ENCODE data around the gene GIGYF2. TPM values are rescaled to one million over a fixed set of nuclear protein-coding genes. Genes with fewer than 3 reads are reported as not detected.

The GIGYF2 gene
- total and polyA plus RNA-seq, 2 of the 4 experiments (the other 2 are of a cell fraction): 14.7 to 66.0 TPM

DNA sequence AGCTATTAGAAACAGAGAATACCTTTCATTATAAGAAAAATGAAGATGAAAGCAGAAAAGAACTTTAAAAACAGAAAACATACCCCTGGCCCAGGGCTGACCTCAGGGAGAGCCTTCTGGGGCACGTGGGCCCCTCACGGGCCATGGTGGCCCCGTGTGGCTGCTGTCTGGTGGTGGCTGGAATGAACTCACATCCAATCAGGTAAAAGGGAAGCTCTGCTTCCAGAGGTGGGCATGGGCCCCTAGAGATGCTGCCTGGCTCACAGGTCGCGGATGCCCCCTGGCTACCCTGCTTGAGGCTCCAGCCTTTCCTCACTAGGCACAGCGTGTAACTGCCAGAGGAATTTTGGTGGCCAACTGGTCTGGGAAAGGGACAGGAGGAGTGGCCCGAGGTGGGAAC lies 189.5 kb downstream of the GIGYF2 start:
- no TSS peak for BruUV-seq (replicated peaks)
- Histone ChIP-seq H4K91ac (ENCODE audit: insufficient read depth, low read depth, low read length) (no peak overlapping the region), H4K20me1 (ENCODE audit: insufficient read depth, low read length) (no peaks in the 10 kb centered on the region), H2AK5ac (ENCODE audit: low read depth, low read length) (no peak overlapping the region), H3K9me3 (ENCODE audit: control insufficient read depth, insufficient read depth, low read length) (no peaks in the 10 kb centered on the region), H2AK9ac (replicated peaks; ENCODE audit: low read depth, low read length, poor library complexity) (no peak overlapping the region), H2BK5ac (ENCODE audit: low read depth, low read length, poor library complexity, severe bottlenecking) (no peak overlapping the region), H3K9me1 (ENCODE audit: insufficient read depth, low read length) (peaks cover 10% of the 10 kb centered on the region; the same call in 1 of the 2 replicates), H3K9ac (ENCODE audit: low read depth, low read length) (no peak overlapping the region), H3K27ac (ENCODE audit: insufficient read depth, low read length) (no peak overlapping the region), H3K23ac (ENCODE audit: low read depth, low read length) (no peak overlapping the region), H3K14ac (replicated peaks; ENCODE audit: low read depth, low read length) (no peak overlapping the region), H3K27me3 (ENCODE audit: control insufficient read depth, insufficient read depth, low read length) (peaks cover 6% of the 10 kb centered on the region; the same call in 1 of the 2 replicates), H3K4me1 (ENCODE audit: control insufficient read depth, insufficient read depth, low read length) (peaks cover 1% of the 10 kb centered on the region; the same call in 1 of the 2 replicates), H3K4me3 (ENCODE audit: insufficient read depth, low read depth, low read length) (no peak overlapping the region), H4K8ac (ENCODE audit: low read depth in 2 of 2, low read length in 2 of 2) (no peak overlapping the region), H2AFZ (replicated peaks; ENCODE audit: low read length, poor library complexity) (no peak overlapping the region), H3K18ac (ENCODE audit: low read depth, low read length) (no peak overlapping the region), H3K56ac (ENCODE audit: extremely low read depth, insufficient read depth, low read length) (no peak overlapping the region), H4K5ac (ENCODE audit: low read depth, low read length) (no peak overlapping the region), H3K4me2 (ENCODE audit: low read depth, low read length) (no peak overlapping the region), H3K79me1 (ENCODE audit: low read depth in 1 of 2, low read length in 2 of 2) (no peaks in the 10 kb centered on the region), H2BK120ac (ENCODE audit: low read depth, low read length) (no peak overlapping the region), H3K36me3 (ENCODE audit: control insufficient read depth, insufficient read depth, low read length) (no peaks in the 10 kb centered on the region), H2BK20ac (ENCODE audit: low read depth, low read length) (no peak overlapping the region), H3K4ac (ENCODE audit: low read depth, low read length) (no peak overlapping the region), H2BK15ac (ENCODE audit: low read depth, low read length) (no peak overlapping the region)
- ChIA-PET CTCF (interaction anchor here (0.7 kb wide), 1 partner anchor 168 kb away, joined by 5 read pairs; no protein-coding TSS in a partner anchor), POLR2A (ENCODE audit: unreplicated experiment) (no interaction called here)
- dilution Hi-C loops (cut with HindIII; ENCODE audit: low sequenced_read_pairs, unreplicated experiment): no loop called here
- TF ChIP-seq CHD1 (IDR thresholded peaks at IDR 0.05; ENCODE audit: low read depth, low read length) (no peak), NFE2L2 (IDR thresholded peaks at IDR 0.05; ENCODE audit: low read depth, low read length) (no peak), MAFK (IDR thresholded peaks at IDR 0.05; ENCODE audit: low read depth, low read length) (no peak), POLR2A (IDR thresholded peaks at IDR 0.05; ENCODE audit: low read depth, low read length) (no peak), RCOR1 (IDR thresholded peaks at IDR 0.05; ENCODE audit: insufficient replicate concordance, low read length) (no peak), CEBPB (IDR thresholded peaks at IDR 0.05; ENCODE audit: low read depth, low read length) (no peak), RFX5 (IDR thresholded peaks at IDR 0.05; ENCODE audit: low read depth, low read length) (no peak), RAD21 (IDR thresholded peaks at IDR 0.05; ENCODE audit: low read length) (no peak), MAZ (IDR thresholded peaks at IDR 0.05; ENCODE audit: borderline replicate concordance, low read depth, low read length) (no peak), BHLHE40 (IDR thresholded peaks at IDR 0.05; ENCODE audit: low read depth, low read length) (no peak), SMC3 (IDR thresholded peaks at IDR 0.05; ENCODE audit: low read depth, low read length) (no peak), MXI1 (IDR thresholded peaks at IDR 0.05; ENCODE audit: borderline replicate concordance, low read depth, low read length) (no peak)
- TF ChIP-seq, protein P1, sequence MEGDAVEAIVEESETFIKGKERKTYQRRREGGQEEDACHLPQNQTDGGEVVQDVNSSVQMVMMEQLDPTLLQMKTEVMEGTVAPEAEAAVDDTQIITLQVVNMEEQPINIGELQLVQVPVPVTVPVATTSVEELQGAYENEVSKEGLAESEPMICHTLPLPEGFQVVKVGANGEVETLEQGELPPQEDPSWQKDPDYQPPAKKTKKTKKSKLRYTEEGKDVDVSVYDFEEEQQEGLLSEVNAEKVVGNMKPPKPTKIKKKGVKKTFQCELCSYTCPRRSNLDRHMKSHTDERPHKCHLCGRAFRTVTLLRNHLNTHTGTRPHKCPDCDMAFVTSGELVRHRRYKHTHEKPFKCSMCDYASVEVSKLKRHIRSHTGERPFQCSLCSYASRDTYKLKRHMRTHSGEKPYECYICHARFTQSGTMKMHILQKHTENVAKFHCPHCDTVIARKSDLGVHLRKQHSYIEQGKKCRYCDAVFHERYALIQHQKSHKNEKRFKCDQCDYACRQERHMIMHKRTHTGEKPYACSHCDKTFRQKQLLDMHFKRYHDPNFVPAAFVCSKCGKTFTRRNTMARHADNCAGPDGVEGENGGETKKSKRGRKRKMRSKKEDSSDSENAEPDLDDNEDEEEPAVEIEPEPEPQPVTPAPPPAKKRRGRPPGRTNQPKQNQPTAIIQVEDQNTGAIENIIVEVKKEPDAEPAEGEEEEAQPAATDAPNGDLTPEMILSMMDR (conservative IDR thresholded peaks at IDR 0.05; ENCODE audit: low read depth, low read length): no peak
- TF ChIP-seq, protein P2, sequence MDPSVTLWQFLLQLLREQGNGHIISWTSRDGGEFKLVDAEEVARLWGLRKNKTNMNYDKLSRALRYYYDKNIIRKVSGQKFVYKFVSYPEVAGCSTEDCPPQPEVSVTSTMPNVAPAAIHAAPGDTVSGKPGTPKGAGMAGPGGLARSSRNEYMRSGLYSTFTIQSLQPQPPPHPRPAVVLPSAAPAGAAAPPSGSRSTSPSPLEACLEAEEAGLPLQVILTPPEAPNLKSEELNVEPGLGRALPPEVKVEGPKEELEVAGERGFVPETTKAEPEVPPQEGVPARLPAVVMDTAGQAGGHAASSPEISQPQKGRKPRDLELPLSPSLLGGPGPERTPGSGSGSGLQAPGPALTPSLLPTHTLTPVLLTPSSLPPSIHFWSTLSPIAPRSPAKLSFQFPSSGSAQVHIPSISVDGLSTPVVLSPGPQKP (IDR thresholded peaks at IDR 0.05; ENCODE audit: borderline replicate concordance, low read depth, low read length): no peak
- TF ChIP-seq, protein P3, sequence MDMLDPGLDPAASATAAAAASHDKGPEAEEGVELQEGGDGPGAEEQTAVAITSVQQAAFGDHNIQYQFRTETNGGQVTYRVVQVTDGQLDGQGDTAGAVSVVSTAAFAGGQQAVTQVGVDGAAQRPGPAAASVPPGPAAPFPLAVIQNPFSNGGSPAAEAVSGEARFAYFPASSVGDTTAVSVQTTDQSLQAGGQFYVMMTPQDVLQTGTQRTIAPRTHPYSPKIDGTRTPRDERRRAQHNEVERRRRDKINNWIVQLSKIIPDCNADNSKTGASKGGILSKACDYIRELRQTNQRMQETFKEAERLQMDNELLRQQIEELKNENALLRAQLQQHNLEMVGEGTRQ (IDR thresholded peaks at IDR 0.05; ENCODE audit: low read depth, low read length): no peak
- DNase-seq (no peak), ATAC-seq (ENCODE audit: low read depth) (no peak)
- intact Hi-C loops (cut with micrococcal nuclease): no loop called here
- WGBS, 2 experiments (ENCODE audit: extremely low coverage in 2 of 2, insufficient read length in 1 of 2): 67% methylated on average over 4 of the region's 7 CpGs; no CpG with 5 or more reads in 1 of the 2 experiments
- in situ Hi-C loops (cut with MboI; ENCODE audit: low sequenced_read_pairs): no loop called here

Data from IMR-90 (cell line).